ENCODE measurements around the gene SPZ1.
"Not testable (repeated sequence)": the region's sequence is repeated elsewhere in the genome, so short reads cannot be mapped to it uniquely, and the experiment has no call there.

Gene SPZ1, protein sequence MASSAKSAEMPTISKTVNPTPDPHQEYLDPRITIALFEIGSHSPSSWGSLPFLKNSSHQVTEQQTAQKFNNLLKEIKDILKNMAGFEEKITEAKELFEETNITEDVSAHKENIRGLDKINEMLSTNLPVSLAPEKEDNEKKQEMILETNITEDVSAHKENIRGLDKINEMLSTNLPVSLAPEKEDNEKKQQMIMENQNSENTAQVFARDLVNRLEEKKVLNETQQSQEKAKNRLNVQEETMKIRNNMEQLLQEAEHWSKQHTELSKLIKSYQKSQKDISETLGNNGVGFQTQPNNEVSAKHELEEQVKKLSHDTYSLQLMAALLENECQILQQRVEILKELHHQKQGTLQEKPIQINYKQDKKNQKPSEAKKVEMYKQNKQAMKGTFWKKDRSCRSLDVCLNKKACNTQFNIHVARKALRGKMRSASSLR

DNA sequence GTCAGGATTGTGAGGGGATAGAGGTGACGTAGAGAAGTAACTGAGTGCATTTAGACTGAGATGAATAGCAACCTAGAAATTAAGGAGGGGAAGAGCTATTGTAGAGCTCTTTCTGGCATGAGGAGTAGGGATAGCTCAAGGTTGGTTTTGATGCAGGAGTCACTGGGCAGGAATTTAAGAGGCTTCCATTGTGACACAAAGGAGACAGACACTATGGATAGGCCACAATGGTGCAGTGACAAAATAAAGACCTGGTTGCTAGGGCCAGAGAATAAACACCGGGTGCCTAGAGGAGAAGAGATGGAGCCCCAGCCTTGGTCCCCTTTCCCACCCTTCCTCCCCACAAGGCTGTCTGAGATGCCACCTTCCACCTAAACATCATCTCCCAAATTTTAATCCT lies at the start of gene SPZ1:
SPZ1 (plus strand) TSS at position 301 of the 400 bp plus-strand sequence. CDS start 214 bp downstream, outside the sequence.
- no peak for DNase-seq (ENCODE audit: low read depth, low spot score)

DNA sequence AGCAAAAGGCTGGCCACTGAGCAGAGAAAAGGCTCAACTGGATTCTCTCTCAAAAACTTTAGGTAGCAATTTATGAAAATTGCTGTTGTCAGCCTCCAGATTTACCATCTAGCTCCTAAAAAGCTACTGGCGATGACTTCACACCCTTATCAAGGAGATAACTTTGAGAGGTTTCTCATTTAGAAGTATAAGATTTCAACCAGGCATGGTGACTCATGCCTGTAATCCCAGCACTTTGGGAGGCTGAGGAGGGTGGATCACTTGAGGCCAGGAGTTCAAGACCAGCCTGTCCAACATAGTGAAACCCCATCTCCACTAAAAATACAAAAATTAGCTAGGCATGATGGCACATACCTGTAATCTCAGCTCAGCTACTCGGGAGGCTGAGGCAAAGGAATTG lies 49.3 kb upstream of the SPZ1 start:
- DNase-seq (ENCODE audit: low read depth, low spot score) = not testable (repeated sequence)

DNA sequence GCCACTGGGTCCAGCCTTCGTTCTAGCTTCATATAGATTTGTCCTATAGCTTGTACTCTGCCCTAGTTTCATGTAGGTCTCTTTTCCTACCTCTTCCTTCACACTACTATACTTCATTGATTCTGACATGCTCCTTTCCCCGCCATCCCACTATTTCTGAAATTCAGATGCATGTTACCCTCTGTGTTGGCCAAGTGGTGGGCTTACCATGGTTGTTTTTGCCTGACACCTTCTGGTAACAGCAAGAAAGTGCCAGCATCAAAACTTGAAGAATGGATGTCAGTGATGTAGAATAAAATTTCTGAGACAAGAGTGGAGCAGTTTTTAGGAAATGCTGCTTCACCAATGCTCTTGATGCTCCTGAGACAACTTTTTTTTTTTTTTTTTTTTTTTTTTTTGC lies 44.5 kb upstream of the SPZ1 start:
- no peak for DNase-seq (ENCODE audit: low read depth, low spot score)

DNA sequence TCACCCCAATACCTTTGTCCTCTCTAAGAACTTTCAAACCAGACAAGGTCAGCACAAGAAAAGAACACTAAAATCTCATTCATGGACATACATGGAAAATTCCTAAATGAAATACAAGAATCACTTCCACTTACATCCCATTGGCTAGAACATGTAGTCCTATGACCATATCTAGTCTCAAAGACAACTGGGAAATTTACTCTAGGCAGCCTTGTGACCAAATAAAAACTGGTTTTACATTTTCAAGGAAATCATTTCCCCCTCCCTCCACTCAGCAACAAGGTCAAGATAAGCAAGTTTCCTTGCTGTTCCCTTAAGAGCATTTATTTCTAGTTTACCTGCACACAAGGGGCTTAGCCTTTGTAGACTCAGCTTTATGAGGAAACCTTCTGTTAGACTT lies 43.6 kb upstream of the SPZ1 start:
- no peak for DNase-seq (ENCODE audit: low read depth, low spot score)

DNA sequence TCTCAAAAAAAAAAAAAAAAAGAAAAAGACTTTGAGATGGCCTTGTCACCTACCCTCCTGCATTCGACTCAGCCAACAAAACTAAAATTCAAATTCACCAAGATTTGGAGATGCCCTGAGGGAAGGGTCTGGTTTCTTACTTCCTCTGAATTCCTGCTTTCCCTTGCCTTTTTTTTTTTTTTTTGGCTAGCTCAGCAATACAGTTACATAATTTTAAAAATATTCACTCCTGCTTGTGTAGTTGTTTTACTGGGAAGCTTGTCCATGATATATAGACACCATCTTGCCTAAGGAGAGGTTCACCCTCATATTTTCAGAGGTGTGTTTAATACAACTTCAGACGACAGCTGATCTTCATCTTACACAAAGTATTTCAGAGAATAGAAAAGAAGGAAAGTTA lies 42.6 kb upstream of the SPZ1 start:
- no peak for DNase-seq (ENCODE audit: low read depth, low spot score)

DNA sequence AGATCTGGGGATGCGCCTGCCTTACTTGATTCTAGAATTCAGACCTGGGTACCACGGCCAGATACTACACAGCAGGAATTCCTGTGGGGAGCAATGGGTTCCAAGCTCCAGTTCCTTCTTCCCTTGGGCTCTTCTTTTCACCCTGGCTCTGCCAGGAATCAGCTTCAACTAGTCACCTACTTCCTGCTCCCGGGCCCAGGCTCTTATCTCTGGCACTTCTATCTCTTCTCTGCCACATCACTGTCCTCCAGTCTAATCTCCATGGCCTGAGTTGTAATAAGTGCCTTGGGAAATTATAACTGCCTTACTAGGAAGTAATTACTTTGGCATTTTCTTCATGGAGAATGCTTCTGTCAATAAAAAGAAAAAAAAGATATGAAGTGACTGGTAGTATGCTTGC lies 37.7 kb upstream of the SPZ1 start:
- no peak for DNase-seq (ENCODE audit: low read depth, low spot score)

DNA sequence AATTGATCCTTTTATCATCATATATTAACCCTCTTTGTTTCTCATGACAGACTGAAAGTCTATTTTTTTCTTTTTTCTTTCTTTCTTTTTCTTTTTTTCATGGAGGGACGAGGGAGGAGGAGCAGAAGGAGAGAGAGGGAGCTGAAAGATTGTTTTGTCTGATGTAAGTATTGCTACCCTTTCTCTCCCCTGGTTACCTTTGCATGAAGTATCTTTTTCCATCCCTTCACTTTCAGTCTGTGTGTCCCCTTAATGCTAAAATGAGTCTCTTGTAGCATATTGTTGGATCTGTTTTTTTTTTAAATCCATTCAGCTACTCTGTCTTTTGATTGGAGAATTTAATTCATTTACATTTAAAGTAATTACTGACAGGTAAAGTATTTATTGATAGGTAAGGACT lies 36.4 kb upstream of the SPZ1 start:
- DNase-seq (ENCODE audit: low read depth, low spot score) = no peak

DNA sequence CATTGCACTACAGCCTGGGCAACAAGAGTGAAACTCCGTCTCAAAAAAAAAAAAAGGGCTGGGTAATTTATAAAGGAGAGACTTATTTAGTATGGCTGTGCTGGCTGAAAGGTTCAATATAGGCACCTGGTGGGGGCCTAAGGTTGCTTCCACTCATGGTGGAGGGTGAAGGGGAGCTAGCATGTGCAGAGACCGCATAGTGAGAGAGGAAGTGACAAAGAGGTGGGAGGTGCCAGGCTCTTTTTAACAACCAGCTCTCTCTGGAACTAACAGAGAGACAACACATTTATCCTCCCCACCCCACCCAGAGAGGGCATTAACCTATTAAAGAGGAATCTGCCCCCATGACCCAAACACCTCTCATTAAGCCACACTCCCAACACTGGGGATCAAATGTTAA lies 35.1 kb upstream of the SPZ1 start:
- DNase-seq (ENCODE audit: low read depth, low spot score) = no peak

DNA sequence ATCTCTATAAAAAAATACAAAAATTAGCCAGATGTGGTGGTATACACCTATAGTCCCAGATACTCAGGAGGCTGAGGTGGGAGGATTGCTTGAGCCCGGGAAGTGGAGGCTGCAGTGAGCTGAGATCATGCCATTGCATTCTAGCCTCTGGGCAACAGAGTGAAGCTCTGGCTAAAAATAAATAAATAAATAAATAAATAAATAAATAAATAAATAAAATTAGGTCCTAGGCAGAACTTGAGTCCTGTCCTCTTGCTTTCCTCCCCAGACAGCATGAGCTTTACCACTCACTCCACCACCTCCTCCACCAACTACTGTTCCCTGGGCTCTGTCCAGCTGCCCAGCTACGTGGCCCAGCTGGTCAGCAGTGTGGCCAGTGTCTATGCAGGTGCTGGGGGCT lies 31.6 kb upstream of the SPZ1 start:
- DNase-seq (ENCODE audit: low read depth, low spot score) = no peak

DNA sequence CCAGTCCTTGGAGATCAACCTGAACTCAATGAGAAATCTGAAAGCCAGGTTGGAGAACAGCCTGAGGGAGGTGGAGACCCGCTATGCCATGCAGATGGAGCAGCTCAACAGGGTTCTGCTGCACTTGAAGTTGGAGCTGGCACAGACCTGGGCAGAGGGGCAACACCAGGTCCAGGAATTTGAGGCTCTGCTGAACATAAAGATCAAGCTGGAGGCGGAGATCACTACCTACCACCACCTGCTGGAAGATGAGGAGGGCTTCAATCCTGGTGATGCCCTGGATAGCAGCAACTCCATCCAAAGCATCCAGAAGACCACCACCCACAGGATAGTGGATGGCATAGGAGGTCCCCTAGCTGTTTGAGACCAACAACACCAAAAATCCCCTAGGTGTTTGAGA lies 30.5 kb upstream of the SPZ1 start:
- no peak for DNase-seq (ENCODE audit: low read depth, low spot score)

DNA sequence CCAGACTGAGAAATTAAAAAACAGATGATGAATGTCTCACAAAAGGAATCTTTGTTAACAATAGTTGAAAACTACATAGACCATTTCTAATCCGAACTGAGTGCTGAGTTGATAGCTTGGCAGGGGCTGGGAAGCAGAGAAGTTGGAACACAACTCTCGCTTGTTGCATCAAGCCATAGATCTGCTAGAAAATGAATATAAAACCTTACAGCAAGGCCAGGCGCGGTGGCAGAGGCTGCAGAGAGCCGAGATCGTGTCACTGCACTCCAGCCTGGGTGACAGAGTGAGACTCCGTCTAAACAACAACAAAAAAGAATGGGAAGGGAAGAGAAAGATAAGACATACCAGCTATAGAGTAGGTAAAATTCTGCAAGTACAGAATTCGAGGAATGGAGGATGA lies 28.0 kb upstream of the SPZ1 start:
- no peak for DNase-seq (ENCODE audit: low read depth, low spot score)

DNA sequence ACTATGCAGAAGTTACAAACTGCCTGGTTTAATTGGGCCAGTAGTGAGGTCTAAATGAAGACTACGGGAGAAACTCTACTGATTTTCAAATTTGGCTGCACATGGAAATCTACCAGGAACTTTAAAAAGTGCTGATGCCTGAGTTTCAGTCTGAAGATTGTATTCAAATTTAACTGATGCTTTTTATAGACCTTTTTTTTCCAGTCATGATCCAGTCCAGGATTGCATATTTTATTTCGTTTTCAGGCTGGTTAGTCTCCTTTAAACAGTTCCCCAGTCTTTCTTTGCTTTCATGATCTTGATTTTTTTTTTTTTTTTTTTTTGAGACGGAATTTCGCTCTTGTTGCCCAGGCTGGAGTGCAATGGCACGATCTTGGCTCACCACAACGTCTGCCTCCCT lies 23.7 kb upstream of the SPZ1 start:
- DNase-seq (ENCODE audit: low read depth, low spot score) = no peak

DNA sequence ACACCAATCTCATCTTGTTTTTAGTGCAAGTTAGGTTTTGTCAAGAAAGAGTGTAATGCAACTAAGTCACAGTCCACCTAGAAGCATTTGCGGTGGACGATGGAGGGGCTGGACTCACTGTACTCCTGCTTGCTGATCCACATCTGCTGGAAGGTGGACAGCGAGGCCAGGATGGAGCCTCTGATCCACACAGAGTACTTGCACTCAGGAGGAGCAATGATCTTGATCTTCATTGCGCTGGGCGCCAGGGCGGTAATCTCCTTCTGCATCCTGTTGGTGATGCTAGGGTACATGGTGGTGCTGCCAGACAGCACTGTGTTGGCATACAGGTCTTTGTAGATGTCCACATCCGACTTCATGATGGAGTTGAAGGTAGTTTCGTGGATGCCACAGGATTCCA lies 20.2 kb upstream of the SPZ1 start:
- no peak for DNase-seq (ENCODE audit: low read depth, low spot score)

DNA sequence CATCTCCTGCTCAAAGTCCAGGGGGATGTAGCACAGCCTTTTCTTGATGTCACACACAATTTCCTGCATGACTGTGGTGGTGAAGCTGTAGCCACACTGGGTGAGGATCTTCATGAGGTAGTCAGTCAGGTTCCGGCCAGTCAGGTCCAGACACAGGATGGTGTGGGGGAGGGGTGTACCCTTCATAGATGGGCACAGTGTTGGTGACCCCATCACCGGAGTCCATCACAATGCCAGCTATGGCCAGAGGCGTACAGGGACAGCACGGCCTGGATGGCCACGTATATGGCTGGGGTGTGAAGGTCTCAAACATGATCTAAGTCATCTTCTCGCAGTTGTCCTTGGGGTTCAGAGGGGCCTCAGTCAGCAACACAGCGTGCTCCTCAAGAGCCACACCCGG lies 19.7 kb upstream of the SPZ1 start:
- DNase-seq (ENCODE audit: low read depth, low spot score) = no peak

DNA sequence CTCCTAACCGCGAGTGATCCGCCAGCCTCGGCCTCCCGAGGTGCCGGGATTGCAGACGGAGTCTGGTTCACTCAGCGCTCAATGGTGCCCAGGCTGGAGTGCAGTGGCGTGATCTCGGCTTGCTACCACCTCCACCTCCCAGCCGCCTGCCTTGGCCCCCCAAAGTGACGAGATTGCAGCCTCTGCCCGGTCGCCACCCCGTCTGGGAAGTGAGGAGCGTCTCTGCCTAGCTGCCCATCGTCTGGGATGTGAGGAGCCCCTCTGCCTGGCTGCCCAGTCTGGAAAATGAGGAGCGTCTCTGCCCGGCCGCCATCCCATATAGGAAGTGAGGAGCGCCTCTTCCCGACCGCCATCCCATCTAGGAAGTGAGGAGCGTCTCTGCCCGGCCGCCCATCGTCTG lies 19.0 kb upstream of the SPZ1 start:
- not testable (repeated sequence) for DNase-seq (ENCODE audit: low read depth, low spot score)

DNA sequence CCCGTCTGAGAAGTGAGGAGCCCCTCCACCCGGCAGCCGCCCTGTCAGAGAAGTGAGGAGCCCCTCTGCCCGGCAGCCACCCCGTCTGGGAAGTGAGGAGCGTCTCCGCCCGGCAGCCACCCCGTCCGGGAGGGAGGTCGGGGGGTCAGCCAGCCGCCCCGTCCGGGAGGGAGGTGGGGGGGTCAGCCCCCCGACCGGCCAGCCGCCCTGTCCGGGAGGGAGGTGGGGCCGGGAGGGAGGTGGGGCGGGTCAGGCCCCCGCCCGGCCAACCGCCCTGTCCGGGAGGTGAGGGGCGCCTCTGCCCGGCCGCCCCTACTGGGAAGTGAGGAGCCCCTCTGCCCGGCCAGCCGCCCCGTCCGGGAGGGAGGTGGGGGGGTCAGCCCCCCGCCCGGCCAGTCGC lies 18.5 kb upstream of the SPZ1 start:
- DNase-seq (ENCODE audit: low read depth, low spot score) = not testable (repeated sequence)

DNA sequence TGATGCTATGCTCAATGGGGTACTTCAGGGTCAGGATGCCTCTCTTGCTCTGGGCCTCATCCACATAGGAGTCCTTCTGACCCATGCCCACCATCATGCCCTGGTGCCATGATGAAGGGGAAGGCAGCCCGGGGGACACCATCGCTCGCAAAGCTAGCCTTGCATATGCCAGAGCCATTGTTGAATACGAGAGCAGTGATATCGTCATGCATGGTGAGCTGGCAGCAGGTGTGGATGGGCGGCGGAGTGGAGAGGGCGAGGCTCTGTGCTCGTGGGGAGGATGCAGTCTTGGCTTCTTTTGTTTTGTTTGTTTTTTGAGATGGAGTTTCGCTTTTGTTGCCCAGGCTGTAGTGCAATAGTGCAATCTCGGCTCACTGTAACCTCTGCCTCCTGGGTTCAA lies 17.2 kb upstream of the SPZ1 start:
- DNase-seq (ENCODE audit: low read depth, low spot score) = no peak

DNA sequence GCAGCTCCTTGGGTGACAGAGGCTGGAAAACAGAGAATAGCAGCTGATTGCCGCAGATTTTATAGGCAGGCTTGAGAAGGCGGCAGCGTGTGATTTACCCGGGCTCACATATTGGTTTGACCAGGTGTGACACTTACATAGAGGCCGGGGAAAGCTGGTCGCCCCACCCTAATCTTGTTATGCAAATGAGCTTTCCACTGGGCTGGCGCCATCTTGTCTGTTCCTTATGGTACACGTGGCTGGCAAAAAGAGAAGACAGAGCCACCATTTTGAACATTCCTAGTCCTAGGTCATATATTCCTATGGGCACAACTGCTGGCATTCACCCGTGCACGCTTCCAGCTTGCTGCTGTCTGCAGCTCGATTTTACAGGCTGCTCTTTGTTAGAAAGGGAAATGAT lies 11.3 kb upstream of the SPZ1 start:
- DNase-seq (ENCODE audit: low read depth, low spot score) = no peak

DNA sequence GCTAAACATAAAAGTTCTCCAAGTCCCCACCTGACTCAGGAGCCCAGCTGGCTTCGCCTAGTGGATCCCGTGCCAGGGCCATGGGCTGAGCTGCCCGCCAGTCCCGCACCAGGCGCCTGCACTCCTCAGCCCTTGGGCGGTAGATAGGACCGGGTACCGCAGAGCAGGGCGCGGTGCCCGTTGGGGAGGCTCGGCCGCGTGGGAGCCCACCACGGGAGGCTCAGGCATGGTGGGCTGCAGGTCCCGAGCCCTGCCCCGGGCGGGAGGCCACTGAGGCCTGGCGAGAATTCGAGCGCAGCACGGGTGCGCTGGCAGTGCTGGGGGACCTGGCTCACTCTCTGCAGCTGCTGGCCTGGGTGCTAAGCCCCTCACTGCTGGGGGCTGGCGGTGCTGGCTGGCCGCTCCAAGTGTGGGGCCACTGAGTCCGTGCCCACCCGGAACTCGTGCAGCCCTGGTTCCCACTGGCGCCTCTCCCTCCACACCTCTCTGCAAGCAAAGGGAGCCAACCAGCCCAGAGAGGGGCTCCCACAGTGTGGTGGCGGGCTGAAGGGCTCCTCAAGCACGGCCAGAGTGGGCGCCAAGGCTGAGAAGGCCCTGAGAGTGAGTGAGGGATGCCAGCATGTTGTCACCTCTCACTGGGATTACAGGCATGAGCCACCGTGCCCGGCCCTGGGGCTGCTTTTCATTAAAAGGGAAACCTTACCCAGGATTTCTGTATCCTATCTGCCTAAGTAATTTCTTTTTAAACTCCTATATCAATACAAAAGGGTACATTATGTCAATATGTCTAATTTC lies 9.7 kb upstream of the SPZ1 start:
- DNase-seq (ENCODE audit: low read depth, low spot score) = no peak

DNA sequence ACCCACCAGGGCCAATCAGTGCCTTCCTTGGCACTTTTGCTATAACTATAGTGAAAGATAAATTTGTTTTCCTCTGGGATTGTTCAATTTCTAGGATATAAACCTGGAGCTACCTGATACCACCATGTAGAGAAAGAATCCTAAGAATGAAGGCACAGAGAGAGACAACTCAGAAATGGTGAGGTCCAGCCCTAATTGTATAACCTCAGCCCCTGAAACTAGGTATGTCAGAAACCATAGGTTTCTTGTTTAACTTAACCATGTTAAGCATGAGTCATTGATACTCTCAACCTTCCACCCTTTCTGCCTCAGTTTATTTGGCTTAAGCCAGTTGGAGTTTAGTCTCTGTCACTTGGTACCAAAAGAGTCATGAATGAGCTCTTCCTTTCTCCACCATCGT lies 4.6 kb upstream of the SPZ1 start:
- no peak for DNase-seq (ENCODE audit: low read depth, low spot score)

DNA sequence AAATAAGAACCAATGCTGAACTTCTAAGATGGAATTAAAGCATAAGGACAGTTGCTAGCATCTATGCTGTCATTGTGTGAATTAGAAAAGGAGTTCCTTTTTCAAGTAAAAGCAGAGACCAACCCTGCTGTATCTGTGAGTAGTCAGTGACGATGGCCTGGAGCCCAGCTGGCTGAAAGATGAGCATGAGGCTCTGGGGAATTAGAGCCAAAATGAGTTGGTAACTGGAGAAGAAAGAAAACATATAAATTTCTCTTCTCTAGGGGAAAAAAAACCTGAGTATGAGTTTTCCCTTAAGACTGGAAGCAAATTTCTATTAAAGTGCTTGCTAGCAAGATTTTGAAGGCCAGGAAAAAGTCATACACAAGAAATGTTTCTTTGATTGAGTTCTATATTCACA lies 1.6 kb upstream of the SPZ1 start:
- peak; percentile 47 for DNase-seq (ENCODE audit: low read depth, low spot score)

DNA sequence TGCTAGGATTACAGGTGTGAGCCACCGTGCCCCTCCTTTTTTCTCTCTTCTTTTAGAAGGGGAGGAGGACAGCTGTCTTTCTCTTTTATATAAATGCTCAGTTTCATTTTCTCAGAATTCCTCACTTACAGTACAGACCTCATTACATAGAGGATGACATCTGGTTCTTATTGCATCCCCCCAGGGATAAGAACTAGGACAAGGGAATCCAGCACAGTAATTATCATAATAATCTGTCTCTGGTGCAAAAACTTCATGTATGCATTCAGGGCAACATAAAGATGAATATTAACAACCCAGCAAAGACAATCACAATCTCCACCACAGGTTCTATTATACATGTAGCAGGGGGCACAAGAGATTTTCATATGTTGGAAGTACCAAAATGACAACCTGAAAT lies 5.1 kb downstream of the SPZ1 start:
- DNase-seq (ENCODE audit: low read depth, low spot score) = no peak

DNA sequence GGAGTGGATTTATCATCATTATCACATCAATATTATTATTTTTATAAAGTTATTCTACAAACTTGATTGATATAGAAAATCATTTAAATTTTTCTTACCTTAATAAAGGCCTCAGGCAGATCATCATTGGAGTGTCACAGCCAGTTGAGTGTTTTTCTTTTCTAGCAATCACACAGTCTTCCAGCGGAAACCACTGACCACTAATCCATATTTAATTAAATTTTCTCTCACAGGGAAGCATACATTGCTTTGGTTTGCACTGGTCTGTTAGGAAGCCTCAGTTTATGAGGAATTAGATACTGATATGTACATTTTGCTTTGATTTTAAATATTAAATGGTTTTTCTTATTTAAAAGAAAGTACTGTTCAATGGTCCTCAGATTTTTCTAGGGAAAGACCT lies 6.7 kb downstream of the SPZ1 start:
- no peak for DNase-seq (ENCODE audit: low read depth, low spot score)
